Stomach (tissue), 9 donors: ENCODE data around the gene C9. TPM values are rescaled to one million over a fixed set of nuclear protein-coding genes. Genes with fewer than 3 reads are reported as not detected.

Experiments used
- DNase-seq, 2 donors: peaks; one replicate each; pipeline versions ENCODE4 v3.0.0 to v3.0.0-alpha.2; 2013 to 2019
- H3K27ac ChIP-seq, 5 donors: fragments of 200-600 bp in 4 of 5; sonication (generic) in 4 of 5; one replicate each; pipeline ENCODE4 v1.5.1; 2013 to 2019; ENCODE audit warnings: mild to moderate bottlenecking in 1 of 5, moderate library complexity in 1 of 5
- H3K27me3 ChIP-seq, 3 donors: fragments of 200-600 bp; sonication (generic); one replicate each; pipeline ENCODE4 v1.5.1; 2017 to 2019; ENCODE audit warnings: mixed run types in 1 of 3
- H3K36me3 ChIP-seq, 4 donors: fragments of 200-600 bp; sonication (generic); 1 replicate in 3 of 4; 2 replicates in 1 of 4; pipeline ENCODE4 v1.5.1; 2016 to 2019
- H3K4me1 ChIP-seq, 4 donors: fragments of 200-600 bp; sonication (generic); one replicate each; pipeline ENCODE4 v1.5.1; 2016 to 2019
- H3K4me3 ChIP-seq, 4 donors: fragments of 200-600 bp; sonication (generic) in 3 of 4; one replicate each; pipeline ENCODE4 v1.5.1; 2016 to 2019; ENCODE audit warnings: mild to moderate bottlenecking in 1 of 4
- H3K9me3 ChIP-seq, 4 donors: fragments of 200-600 bp; sonication (generic); one replicate each; pipeline ENCODE4 v1.5.1; 2016 to 2019
- CTCF ChIP-seq, 7 experiments: fragments of 450-650 bp in 4 of 7; fragments of 200-600 bp in 3 of 7; sonication (generic) in 3 of 7; IDR thresholded peaks; one replicate each; pipeline ENCODE4 v1.5.1; 2016 to 2019; ENCODE audit warnings: antibody characterized with exemption in 7 of 7, control low read depth in 2 of 7, mild to moderate bottlenecking in 1 of 7
- EP300 ChIP-seq: sonication (generic); formaldehyde crosslinking; IDR thresholded peaks from one replicate; pipeline ENCODE4 v1.6.1; 2017; ENCODE audit warnings: antibody characterized with exemption
- POLR2A ChIP-seq, 4 donors: fragments of 450-650 bp; IDR thresholded peaks; one replicate each; pipeline ENCODE4 v1.6.1; 2016; ENCODE audit warnings: antibody characterized with exemption in 4 of 4, control low read depth in 2 of 4, mild to moderate bottlenecking in 1 of 4, moderate library complexity in 1 of 4
- POLR2AphosphoS5 ChIP-seq, 3 donors: sonication (generic); formaldehyde crosslinking; IDR thresholded peaks; one replicate each; pipeline ENCODE4 v1.6.1; 2016; ENCODE audit warnings: antibody characterized with exemption in 3 of 3
- WGBS, 5 donors: extraction: QIAGEN DNeasy Blood & Tissue Kit in 3 of 5; methylation state at CpG; one replicate each; pipeline versions ENCODE4 v1.1.5 to v1.1.7; 2013 to 2018; 5-methylcytosine and 5-hydroxymethylcytosine counted together
- intact Hi-C: fragments of 100-400 bp; cut with DNase I; formaldehyde crosslinking; loops from one replicate; pipeline ENCODE4 v1.15.1; 2023; ENCODE audit warnings: low total_unique reads
- polyA plus RNA-seq, 3 donors: library from polyadenylated mRNA; stranded (reverse); fragments of 200-250 nt; gene quantifications; one replicate each; pipeline ENCODE4 v1.2.3, GENCODE V29; 2013
- total RNA-seq, 5 donors: library from RNA; depleted of rRNA; stranded (reverse); fragments of >200 nt; gene quantifications; one replicate each; pipeline versions ENCODE4 v1.1.0 to v1.2.3, GENCODE V29; 2014 to 2016
- donor health status: healthy with polysubstance abuse.
- donor health status: Bipolar disorder and iron deficiency.
- donor health status: healthy.

Gene C9
- total and polyA plus RNA-seq, 8 donors = not detected

GRCh38 chr5:39367711-39368110 lies 3.4 kb upstream of the C9 start:
- TF ChIP-seq POLR2AphosphoS5 (IDR thresholded peaks at IDR 0.05) (no peak), POLR2A (IDR thresholded peaks at IDR 0.05) (no peak), CTCF (IDR thresholded peaks at IDR 0.05) (no peak), EP300 (no peak)
- H3K36me3 ChIP-seq = peaks cover 0 to 20% (median 16%) of the 10 kb centered on the region in 4 donors
- H3K27ac ChIP-seq = no peak overlapping the region
- H3K9me3 ChIP-seq = no peaks in the 10 kb centered on the region
- 66 to 86% (median 79%) methylated on average over 3 of the region's 3 CpGs for WGBS, 5 donors
- H3K27me3 ChIP-seq = no peaks in the 10 kb centered on the region
- intact Hi-C loops = no loop called here
- H3K4me1 ChIP-seq = peaks cover 4 to 13% (median 7%) of the 10 kb centered on the region in 4 donors
- H3K4me3 ChIP-seq = no peak overlapping the region
- DNase-seq = no peak

DNA sequence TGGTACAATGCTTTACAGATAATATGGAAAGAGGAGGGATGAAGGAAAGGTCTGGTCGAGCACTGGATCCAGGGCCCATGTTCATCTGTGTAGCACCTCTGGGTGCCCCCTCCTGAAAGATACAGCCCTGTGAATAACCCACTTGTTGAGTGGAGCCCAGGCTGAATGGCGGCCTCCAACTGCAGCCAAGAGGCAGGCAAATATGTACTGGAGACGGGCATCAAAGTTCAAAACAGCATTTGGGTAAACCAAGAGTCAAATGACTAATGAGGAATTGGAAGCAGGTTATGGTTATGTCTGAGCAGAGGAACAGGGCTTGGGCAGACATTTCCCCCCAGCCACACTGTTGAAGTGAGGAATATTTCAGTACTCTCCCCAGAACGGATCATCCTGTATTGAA lies 1.1 kb downstream of the C9 start:
- Histone ChIP-seq H3K27ac (no peak overlapping the region), H3K4me1 (no peaks in the 10 kb centered on the region), H3K4me3 (no peak overlapping the region), H3K36me3 (no peaks in the 10 kb centered on the region), H3K9me3 (no peaks in the 10 kb centered on the region), H3K27me3 (no peaks in the 10 kb centered on the region)
- intact Hi-C loops = no loop called here
- DNase-seq = no peak
- WGBS, 5 donors = 82 to 92% (median 88%) methylated on average over 4 of the region's 4 CpGs
- TF ChIP-seq EP300 (no peak), POLR2AphosphoS5 (IDR thresholded peaks at IDR 0.05) (no peak), POLR2A (IDR thresholded peaks at IDR 0.05) (no peak), CTCF (IDR thresholded peaks at IDR 0.05) (no peak)

DNA sequence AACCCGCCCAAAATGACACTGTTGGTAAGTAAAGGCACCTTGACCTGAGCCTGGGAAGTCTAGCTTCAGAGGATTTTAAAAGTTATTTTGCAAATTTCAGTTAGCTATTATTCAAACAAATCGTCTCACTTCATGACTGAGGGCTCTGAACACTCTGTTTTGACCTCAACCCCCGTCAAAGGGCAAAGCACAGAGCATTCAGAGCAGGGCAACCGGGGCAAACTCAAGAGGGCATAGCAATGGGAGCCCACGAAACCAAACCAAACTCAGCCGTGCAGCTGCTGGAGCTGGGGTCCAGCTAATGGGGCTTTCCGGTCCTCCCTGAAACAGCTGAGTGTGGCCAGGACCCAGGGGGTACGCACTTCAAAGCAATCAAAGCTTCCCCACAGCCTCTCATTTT lies 1.6 kb downstream of the C9 start:
- Histone ChIP-seq H3K27me3 (no peaks in the 10 kb centered on the region), H3K4me3 (no peak overlapping the region), H3K9me3 (no peaks in the 10 kb centered on the region), H3K4me1 (no peaks in the 10 kb centered on the region), H3K36me3 (no peaks in the 10 kb centered on the region), H3K27ac (no peak overlapping the region)
- TF ChIP-seq CTCF (IDR thresholded peaks at IDR 0.05) = no peak
- no peak for TF ChIP-seq POLR2AphosphoS5 (IDR thresholded peaks at IDR 0.05)
- no peak for TF ChIP-seq EP300
- TF ChIP-seq POLR2A (IDR thresholded peaks at IDR 0.05) = no peak
- WGBS, 5 donors = 77 to 87% (median 85%) methylated on average over 8 of the region's 8 CpGs
- intact Hi-C loops = no loop called here
- DNase-seq = no peak

- TF ChIP-seq CTCF (IDR thresholded peaks at IDR 0.05) (no peak), EP300 (no peak)
- H3K27ac ChIP-seq = no peak overlapping the region
- intact Hi-C loops = no loop called here
- H3K9me3 ChIP-seq = no peaks in the 10 kb centered on the region
- 84 to 89% (median 87%) methylated on average over 4 of the region's 4 CpGs for WGBS, 5 donors
- no peaks in the 10 kb centered on the region for H3K27me3 ChIP-seq
- H3K36me3 ChIP-seq = no peaks in the 10 kb centered on the region
- no peak overlapping the region for H3K4me3 ChIP-seq
- no peaks in the 10 kb centered on the region for H3K4me1 ChIP-seq
- DNase-seq = no peak
Measured at GRCh38 chr5:39361306-39361705, 3.0 kb downstream of the C9 start.
